Gastroesophageal sphincter (tissue), 3 donors: ENCODE measurements around the gene MKNK2.

Experiments used
- CTCF ChIP-seq, 4 experiments: fragments of 200-600 bp in 2 of 4; fragments of 450-650 bp in 2 of 4; sonication (generic) in 1 of 4; IDR thresholded peaks; one replicate each; pipeline ENCODE4 v1.5.1; 2017 to 2019; ENCODE audit warnings: antibody characterized with exemption in 4 of 4, mild to moderate bottlenecking in 2 of 4, moderate library complexity in 2 of 4
- POLR2A ChIP-seq, 2 donors: fragments of 450-650 bp; IDR thresholded peaks; one replicate each; pipeline ENCODE4 v1.6.1; 2017; ENCODE audit warnings: antibody characterized with exemption in 2 of 2, mild to moderate bottlenecking in 2 of 2, moderate library complexity in 1 of 2

- no peak for TF ChIP-seq CTCF (IDR thresholded peaks at IDR 0.05)
- no peak for TF ChIP-seq POLR2A (IDR thresholded peaks at IDR 0.05)
Observed at GRCh38 chr19:2057484-2058469, 6.7 kb upstream of the MKNK2 start.
